T-helper 2 cell treated with Interferon-gamma antibody and Interleukin-4, amounts not matched to agents 5 μg/mL and 100 μg/mL, for 36 hours (primary cell): ENCODE results near the gene NHSL1.

ENCODE experiments used
- DNase-seq: peaks from one replicate; pipeline ENCODE4 v3.0.0; 2021; ENCODE audit warnings: low spot score
- H3K27ac Mint-ChIP-seq: one replicate; pipeline ENCODE4 v1.8.0; 2021; ENCODE audit warnings: mild to moderate bottlenecking, mixed read lengths
- H3K27me3 Mint-ChIP-seq: one replicate; pipeline ENCODE4 v1.8.0; 2021; ENCODE audit warnings: low read depth, mixed read lengths
- H3K36me3 Mint-ChIP-seq: one replicate; pipeline ENCODE4 v1.8.0; 2021; ENCODE audit warnings: low read depth, mixed read lengths
- H3K4me1 Mint-ChIP-seq: one replicate; pipeline ENCODE4 v1.8.0; 2021; ENCODE audit warnings: low read depth, mixed read lengths
- H3K4me3 Mint-ChIP-seq: one replicate; pipeline ENCODE4 v1.8.0; 2022; ENCODE audit warnings: mild to moderate bottlenecking, moderate library complexity, mixed read lengths
- H3K9me3 Mint-ChIP-seq: one replicate; pipeline ENCODE4 v1.8.0; 2021; ENCODE audit warnings: mixed read lengths

Gene NHSL1

GRCh38 chr6:138512609-138513008, 13.3 kb upstream of the NHSL1 start:
- no peak for DNase-seq
- H3K27ac Mint-ChIP-seq, result no peak overlapping the region
- no peak overlapping the region for H3K4me3 Mint-ChIP-seq
- H3K27me3 Mint-ChIP-seq, result peaks cover 32% of the 10 kb centered on the region
- H3K36me3 Mint-ChIP-seq, result no peaks in the 10 kb centered on the region
- H3K4me1 Mint-ChIP-seq, result peaks cover 14% of the 10 kb centered on the region
- no peaks in the 10 kb centered on the region for H3K9me3 Mint-ChIP-seq

- H3K27me3 Mint-ChIP-seq, result peaks cover 42% of the 10 kb centered on the region
- no peak overlapping the region for H3K4me3 Mint-ChIP-seq
- no peak for DNase-seq
- H3K9me3 Mint-ChIP-seq, result no peaks in the 10 kb centered on the region
- peaks cover 6% of the 10 kb centered on the region for H3K4me1 Mint-ChIP-seq
- H3K36me3 Mint-ChIP-seq, result no peaks in the 10 kb centered on the region
- no peak overlapping the region for H3K27ac Mint-ChIP-seq
Measured at GRCh38 chr6:138510093-138510492, 10.8 kb upstream of the NHSL1 start.

- Mint-ChIP-seq H3K27me3 (peaks cover 44% of the 10 kb centered on the region), H3K27ac (no peak overlapping the region), H3K4me1 (no peaks in the 10 kb centered on the region), H3K9me3 (no peaks in the 10 kb centered on the region), H3K4me3 (no peak overlapping the region), H3K36me3 (no peaks in the 10 kb centered on the region)
- no peak for DNase-seq
Measured at GRCh38 chr6:138509371-138509770, 10.1 kb upstream of the NHSL1 start.

GRCh38 chr6:138508676-138508988, 9.3 kb upstream of the NHSL1 start:
- H3K4me3 Mint-ChIP-seq, result no peak overlapping the region
- no peak for DNase-seq
- H3K27ac Mint-ChIP-seq, result no peak overlapping the region
- peaks cover 49% of the 10 kb centered on the region for H3K27me3 Mint-ChIP-seq
- H3K9me3 Mint-ChIP-seq, result no peaks in the 10 kb centered on the region
- peaks cover 4% of the 10 kb centered on the region for H3K4me1 Mint-ChIP-seq
- no peaks in the 10 kb centered on the region for H3K36me3 Mint-ChIP-seq

GRCh38 chr6:138507977-138508675, 8.8 kb upstream of the NHSL1 start:
- peaks cover 52% of the 10 kb centered on the region for H3K27me3 Mint-ChIP-seq
- H3K4me3 Mint-ChIP-seq, result no peak overlapping the region
- peaks cover 4% of the 10 kb centered on the region for H3K4me1 Mint-ChIP-seq
- no peak for DNase-seq
- H3K27ac Mint-ChIP-seq, result no peak overlapping the region
- no peaks in the 10 kb centered on the region for H3K36me3 Mint-ChIP-seq
- H3K9me3 Mint-ChIP-seq, result no peaks in the 10 kb centered on the region

GRCh38 chr6:138504764-138505689, 5.7 kb upstream of the NHSL1 start:
- Mint-ChIP-seq H3K36me3 (no peaks in the 10 kb centered on the region), H3K27ac (no peak overlapping the region), H3K4me1 (peaks cover 4% of the 10 kb centered on the region), H3K9me3 (no peaks in the 10 kb centered on the region), H3K27me3 (peaks cover 53% of the 10 kb centered on the region), H3K4me3 (no peak overlapping the region)
- DNase-seq, result no peak

GRCh38 chr6:138503881-138504680, 4.8 kb upstream of the NHSL1 start:
- H3K27ac Mint-ChIP-seq, result no peak overlapping the region
- H3K4me3 Mint-ChIP-seq, result no peak overlapping the region
- H3K9me3 Mint-ChIP-seq, result no peaks in the 10 kb centered on the region
- H3K27me3 Mint-ChIP-seq, result peaks cover 59% of the 10 kb centered on the region
- H3K4me1 Mint-ChIP-seq, result peaks cover 4% of the 10 kb centered on the region
- no peaks in the 10 kb centered on the region for H3K36me3 Mint-ChIP-seq
- DNase-seq, result no peak

GRCh38 chr6:138502546-138502945, 3.3 kb upstream of the NHSL1 start:
- H3K4me3 Mint-ChIP-seq, result no peak overlapping the region
- no peaks in the 10 kb centered on the region for H3K36me3 Mint-ChIP-seq
- H3K27me3 Mint-ChIP-seq, result peaks cover 55% of the 10 kb centered on the region

GRCh38 chr6:138500867-138501446, 1.7 kb upstream of the NHSL1 start:
- Mint-ChIP-seq H3K27ac (no peak overlapping the region), H3K4me3 (no peak overlapping the region), H3K9me3 (no peaks in the 10 kb centered on the region), H3K27me3 (peaks cover 52% of the 10 kb centered on the region), H3K36me3 (no peaks in the 10 kb centered on the region), H3K4me1 (peaks cover 4% of the 10 kb centered on the region)
- no peak for DNase-seq

More at GRCh38 chr6:138502546-138502945, 3.3 kb upstream of the NHSL1 start:
- H3K4me1 Mint-ChIP-seq, result peaks cover 4% of the 10 kb centered on the region
- H3K9me3 Mint-ChIP-seq, result no peaks in the 10 kb centered on the region
- DNase-seq, result no peak
- H3K27ac Mint-ChIP-seq, result no peak overlapping the region

GRCh38 chr6:138500045-138500665, 861 bp upstream of the NHSL1 start:
- H3K27ac Mint-ChIP-seq, result no peak overlapping the region
- H3K27me3 Mint-ChIP-seq, result peaks cover 51% of the 10 kb centered on the region
- peaks cover 4% of the 10 kb centered on the region for H3K4me1 Mint-ChIP-seq
- H3K9me3 Mint-ChIP-seq, result no peaks in the 10 kb centered on the region
- H3K36me3 Mint-ChIP-seq, result no peaks in the 10 kb centered on the region
- no peak for DNase-seq
- H3K4me3 Mint-ChIP-seq, result no peak overlapping the region

- no peak for DNase-seq
- H3K9me3 Mint-ChIP-seq, result no peaks in the 10 kb centered on the region
- H3K27ac Mint-ChIP-seq, result no peak overlapping the region
- H3K4me3 Mint-ChIP-seq, result no peak overlapping the region
- peaks cover 53% of the 10 kb centered on the region for H3K27me3 Mint-ChIP-seq
- H3K4me1 Mint-ChIP-seq, result no peaks in the 10 kb centered on the region
- no peaks in the 10 kb centered on the region for H3K36me3 Mint-ChIP-seq
Measured at GRCh38 chr6:138498629-138499302, 528 bp downstream of the NHSL1 start.

GRCh38 chr6:138497286-138497685, 2.0 kb downstream of the NHSL1 start:
- no peak overlapping the region for H3K4me3 Mint-ChIP-seq
- H3K27ac Mint-ChIP-seq, result no peak overlapping the region
- no peaks in the 10 kb centered on the region for H3K4me1 Mint-ChIP-seq
- H3K9me3 Mint-ChIP-seq, result no peaks in the 10 kb centered on the region
- peaks cover 55% of the 10 kb centered on the region for H3K27me3 Mint-ChIP-seq
- H3K36me3 Mint-ChIP-seq, result no peaks in the 10 kb centered on the region
- no peak for DNase-seq

- no peaks in the 10 kb centered on the region for H3K9me3 Mint-ChIP-seq
- H3K36me3 Mint-ChIP-seq, result no peaks in the 10 kb centered on the region
- no peak overlapping the region for H3K4me3 Mint-ChIP-seq
- H3K4me1 Mint-ChIP-seq, result no peaks in the 10 kb centered on the region
- DNase-seq, result no peak
- H3K27me3 Mint-ChIP-seq, result peaks cover 43% of the 10 kb centered on the region
- H3K27ac Mint-ChIP-seq, result no peak overlapping the region
Measured at GRCh38 chr6:138494312-138494711, 5.0 kb downstream of the NHSL1 start.
